D721Med (cell line): ENCODE results near the gene RIMS1.

Experiments
- DNase-seq: peaks from one replicate; pipeline ENCODE4 v3.0.0; 2011; ENCODE audit warnings: low spot score; ENCODE audit not compliant: insufficient read length
- FAIRE-seq: peaks from 2 replicates; lab custom pipeline; 2011; peaks lifted over from hg19 to GRCh38; lab: Jason Lieb, UNC
- CTCF ChIP-seq: IDR thresholded peaks from 2 replicates; pipeline ENCODE4 v1.5.1; 2012; ENCODE audit warnings: mild to moderate bottlenecking, control low read depth; ENCODE audit not compliant: insufficient read depth; ENCODE audit errors: missing control alignments

Gene RIMS1

GRCh38 chr6:72132851-72133250 is 246.5 kb downstream of the RIMS1 start:
- DNase-seq (no peak), FAIRE-seq (no peak)
- TF ChIP-seq CTCF, result no peak

DNA sequence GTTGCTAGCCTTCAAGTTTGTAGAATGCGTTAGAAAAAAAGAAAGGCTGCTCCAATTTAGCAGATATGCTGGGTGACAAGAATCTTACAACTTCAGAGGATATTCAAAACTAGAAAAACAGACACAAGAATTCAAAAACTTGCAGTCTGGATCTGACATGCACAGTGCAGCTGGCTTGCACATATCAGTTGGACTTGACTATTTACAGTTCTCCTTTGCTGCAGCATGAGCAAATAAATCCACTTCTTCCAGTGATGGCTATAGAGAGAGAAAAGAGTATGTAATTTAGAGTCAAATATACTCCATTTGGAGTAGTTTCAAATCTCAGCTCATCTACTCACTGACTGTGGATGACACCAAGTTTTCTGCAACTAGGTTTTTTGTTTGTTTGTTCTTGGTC is 247.0 kb downstream of the RIMS1 start:
- TF ChIP-seq CTCF, result no peak
- DNase-seq (no peak), FAIRE-seq (no peak)

- DNase-seq (no peak), FAIRE-seq (peak; percentile 29)
- peak; percentile 16 for TF ChIP-seq CTCF
These were observed 254.4 kb downstream of the RIMS1 start for GRCh38 chr6:72140795-72141194.

DNA sequence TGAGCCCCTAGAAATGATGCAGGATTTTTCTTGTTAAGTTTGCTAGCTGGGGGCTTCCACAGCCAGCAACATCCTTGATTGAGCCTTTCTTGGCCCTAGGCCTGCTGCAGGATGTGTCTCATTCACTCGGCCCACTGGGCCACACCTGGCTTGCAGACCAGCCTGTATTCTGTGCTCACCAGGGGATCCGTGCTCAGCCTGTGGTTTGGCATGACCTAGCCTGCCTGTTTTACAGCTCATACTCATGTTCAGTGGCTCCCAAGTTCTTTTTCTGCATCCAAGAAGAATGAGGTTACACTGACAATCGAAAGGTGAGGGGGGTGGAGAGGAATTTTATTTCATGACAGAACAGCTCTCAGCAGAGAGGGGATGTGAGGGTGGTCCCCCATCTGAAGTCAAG is 263.4 kb downstream of the RIMS1 start:
- TF ChIP-seq CTCF, result no peak
- FAIRE-seq (no peak), DNase-seq (no peak)

GRCh38 chr6:72151742-72152141 is 265.4 kb downstream of the RIMS1 start:
- TF ChIP-seq CTCF, result no peak
- FAIRE-seq, result no peak
- DNase-seq, result no peak

- TF ChIP-seq CTCF, result no peak
- DNase-seq, result no peak
- FAIRE-seq, result peak; percentile 46
These were observed 289.6 kb downstream of the RIMS1 start for GRCh38 chr6:72175916-72176315.

- no peak for TF ChIP-seq CTCF
- FAIRE-seq, result no peak
- DNase-seq, result peak; percentile 42
These were observed 296.2 kb downstream of the RIMS1 start for GRCh38 chr6:72182337-72183246.
